HG02763 (cell line): ENCODE data around the gene PALB2.
"Not testable (repeated sequence)": the region's sequence is repeated elsewhere in the genome, so short reads cannot be mapped to it uniquely, and the experiment has no call there.

Experiments
- ATAC-seq: cut with Tn5 transposase; IDR thresholded peaks from one replicate; pipeline ENCODE4 v1.9.1; 2021; ENCODE audit warnings: mild to moderate bottlenecking, moderate library complexity; ENCODE audit not compliant: unreplicated experiment

PALB2 gene

GRCh38 chr16:23650674-23651416, 9.7 kb upstream of the PALB2 start:
- no peak for ATAC-seq

- no peak for ATAC-seq
These were observed 1.2 kb upstream of the PALB2 start for GRCh38 chr16:23642246-23642774.

GRCh38 chr16:23640615-23640930, 537 bp downstream of the PALB2 start:
- no peak for ATAC-seq

- ATAC-seq: no peak
These were observed 5.2 kb downstream of the PALB2 start for GRCh38 chr16:23635958-23636357.

GRCh38 chr16:23634461-23635036, 6.6 kb downstream of the PALB2 start:
- ATAC-seq: no peak

DNA sequence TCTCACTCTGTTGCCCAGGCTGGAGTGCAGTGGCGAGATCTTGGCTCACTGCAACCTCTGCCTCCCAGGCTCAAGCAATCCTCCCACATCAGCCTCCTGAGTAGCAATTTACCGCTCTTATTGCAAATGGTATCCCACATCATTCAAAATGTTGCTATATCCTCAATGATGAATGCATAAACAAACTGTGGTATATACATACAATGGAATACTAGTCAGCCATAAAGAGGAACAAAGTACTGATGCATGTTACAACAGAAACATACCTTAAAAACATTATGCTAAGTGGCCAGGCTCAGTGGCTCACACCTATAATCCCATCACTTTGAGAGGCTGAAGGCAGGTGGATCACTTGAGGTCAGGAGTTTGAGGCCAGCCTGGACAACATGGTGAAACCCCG, 9.2 kb downstream of the PALB2 start:
- not testable (repeated sequence) for ATAC-seq

DNA sequence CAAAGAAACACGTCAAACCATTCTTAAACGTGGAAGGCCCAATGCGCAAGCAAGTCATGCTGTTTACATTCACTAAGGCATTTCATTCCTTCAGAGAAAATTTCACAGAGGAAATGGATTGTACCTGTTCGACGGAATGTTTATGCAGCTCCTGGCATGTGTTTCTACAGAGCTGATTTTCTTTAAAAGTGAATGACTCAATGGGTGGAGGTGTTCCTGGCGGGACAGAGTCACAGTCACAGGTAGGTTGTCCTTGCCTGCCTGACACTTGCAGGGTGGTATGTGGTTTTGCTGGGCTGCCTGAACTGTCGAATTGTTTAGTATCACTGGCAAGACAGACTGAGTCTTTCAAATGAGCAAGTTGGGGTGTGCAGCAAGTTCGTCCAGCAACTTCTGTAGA, 11.6 kb downstream of the PALB2 start:
- no peak for ATAC-seq

- no peak for ATAC-seq
These were observed 17.0 kb downstream of the PALB2 start for GRCh38 chr16:23624092-23624491.

DNA sequence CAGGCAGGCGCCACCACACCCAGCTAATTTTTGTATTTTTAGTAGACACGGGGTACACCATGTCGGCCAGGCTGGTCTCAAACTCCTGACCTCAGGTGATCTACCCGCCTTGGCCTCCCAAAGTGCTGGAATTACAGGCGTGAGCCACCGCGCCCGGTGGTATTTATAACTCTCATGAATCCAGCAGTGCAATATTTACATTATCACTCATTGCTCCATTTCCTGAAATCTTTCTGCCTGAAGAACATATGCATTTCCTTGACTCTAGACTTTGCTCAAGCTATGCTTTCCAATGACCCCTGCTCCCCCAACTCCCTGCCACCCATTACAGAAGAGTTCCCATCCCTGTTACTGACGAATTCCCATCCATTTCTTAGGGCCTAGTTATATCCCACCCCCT, 25.3 kb downstream of the PALB2 start:
- ATAC-seq: no peak

DNA sequence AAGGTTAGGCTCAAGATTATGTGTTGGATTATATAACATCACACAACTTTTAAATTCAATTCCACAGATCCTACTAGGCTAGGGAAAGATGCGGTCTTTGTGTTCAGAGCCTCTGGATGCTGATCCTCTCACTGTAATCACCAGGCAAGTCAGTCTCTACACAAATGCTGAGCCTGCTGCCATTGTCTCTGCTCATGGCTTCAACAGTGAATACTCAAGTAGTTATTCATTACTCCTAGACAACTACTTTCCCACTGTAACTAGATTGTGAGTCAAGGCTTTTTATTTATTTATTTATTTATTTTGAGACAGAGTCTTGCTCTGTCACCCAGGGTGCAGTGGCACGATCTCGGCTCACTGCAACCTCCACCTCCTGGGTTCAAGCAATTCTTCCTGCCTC, 29.2 kb downstream of the PALB2 start:
- ATAC-seq: no peak

- not testable (repeated sequence) for ATAC-seq
These were observed 30.2 kb downstream of the PALB2 start for GRCh38 chr16:23610905-23611304.

DNA sequence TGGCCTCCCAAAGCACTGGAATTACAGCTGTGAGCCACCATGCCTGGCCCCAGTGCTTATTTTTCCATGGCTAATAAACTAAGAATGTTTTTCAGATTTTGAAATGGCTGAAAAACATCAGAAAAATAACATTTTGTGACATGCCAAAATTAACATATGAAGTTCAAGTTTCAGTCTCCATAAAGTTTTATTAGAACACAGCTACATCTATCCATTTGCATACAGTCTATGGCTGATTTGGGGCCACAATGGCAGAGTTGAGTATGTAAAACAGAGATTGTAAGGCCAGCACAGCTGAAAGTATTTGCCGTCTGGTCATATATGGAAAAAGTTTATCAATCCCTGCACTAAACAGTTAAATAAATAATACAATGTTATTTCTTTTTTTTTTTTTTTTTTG, 31.2 kb downstream of the PALB2 start:
- ATAC-seq: no peak

- no peak for ATAC-seq
These were observed 32.9 kb downstream of the PALB2 start for GRCh38 chr16:23608194-23608593.

DNA sequence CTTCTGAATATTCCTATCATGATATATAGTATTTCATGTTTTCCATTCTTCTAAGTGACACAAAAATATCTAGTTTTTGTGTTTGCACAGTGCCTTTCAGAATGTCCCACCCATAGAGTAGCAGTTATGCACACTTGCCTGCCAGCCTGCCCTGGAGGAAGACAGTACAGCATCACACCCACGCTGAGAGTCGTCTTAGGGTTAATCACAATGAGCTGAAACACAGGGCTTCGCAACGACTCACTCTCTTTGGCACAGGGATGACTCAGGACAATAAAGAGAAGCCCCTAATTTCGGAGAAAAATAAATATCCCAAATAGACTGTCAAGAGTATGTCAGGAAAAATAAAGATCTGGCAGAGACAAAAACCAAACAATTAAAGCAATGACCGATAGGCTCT, 33.4 kb downstream of the PALB2 start:
- no peak for ATAC-seq

DNA sequence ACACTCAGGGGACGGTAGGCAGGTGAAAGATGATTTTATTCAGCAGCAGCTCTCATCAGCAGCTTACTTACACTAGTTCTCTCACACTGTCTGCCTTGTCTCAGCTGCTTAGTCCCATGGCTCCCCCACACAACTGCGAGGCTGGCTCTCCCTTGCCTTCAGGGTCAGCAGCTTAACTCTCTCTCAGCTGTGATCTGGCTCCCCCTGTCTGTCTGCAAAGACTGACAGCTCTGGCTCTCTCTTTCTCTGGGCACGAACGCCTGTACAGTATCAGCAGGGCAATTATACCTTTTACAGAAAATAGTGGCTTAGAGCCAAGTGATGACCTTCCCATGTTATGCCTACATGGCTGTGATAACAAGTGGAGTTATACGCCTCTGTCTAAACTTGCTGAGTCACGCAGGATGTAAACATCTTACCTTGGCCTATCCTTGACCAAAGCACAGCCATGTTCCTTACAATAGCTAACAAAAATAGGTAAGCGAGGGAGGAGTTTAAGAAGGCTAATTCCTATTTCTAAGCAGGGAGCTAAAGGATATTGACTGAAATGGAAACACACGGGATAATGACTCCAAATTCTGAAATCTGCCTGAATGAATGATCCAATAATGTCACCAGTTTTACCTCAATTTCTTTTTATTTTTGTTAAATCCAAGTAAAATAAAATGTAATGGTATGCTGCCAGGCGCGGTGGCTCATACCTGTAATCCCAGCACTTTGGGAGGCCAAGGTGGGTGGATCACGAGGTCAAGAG, 43.9 kb downstream of the PALB2 start:
- no peak for ATAC-seq

GRCh38 chr16:23595951-23596720, 45.0 kb downstream of the PALB2 start, which contains the start of gene NDUFAB1:
TSS of gene NDUFAB1 (minus strand) at chr16:23596316. CDS start at chr16:23596290, 26 bp downstream.
- ATAC-seq: peak; percentile 93

DNA sequence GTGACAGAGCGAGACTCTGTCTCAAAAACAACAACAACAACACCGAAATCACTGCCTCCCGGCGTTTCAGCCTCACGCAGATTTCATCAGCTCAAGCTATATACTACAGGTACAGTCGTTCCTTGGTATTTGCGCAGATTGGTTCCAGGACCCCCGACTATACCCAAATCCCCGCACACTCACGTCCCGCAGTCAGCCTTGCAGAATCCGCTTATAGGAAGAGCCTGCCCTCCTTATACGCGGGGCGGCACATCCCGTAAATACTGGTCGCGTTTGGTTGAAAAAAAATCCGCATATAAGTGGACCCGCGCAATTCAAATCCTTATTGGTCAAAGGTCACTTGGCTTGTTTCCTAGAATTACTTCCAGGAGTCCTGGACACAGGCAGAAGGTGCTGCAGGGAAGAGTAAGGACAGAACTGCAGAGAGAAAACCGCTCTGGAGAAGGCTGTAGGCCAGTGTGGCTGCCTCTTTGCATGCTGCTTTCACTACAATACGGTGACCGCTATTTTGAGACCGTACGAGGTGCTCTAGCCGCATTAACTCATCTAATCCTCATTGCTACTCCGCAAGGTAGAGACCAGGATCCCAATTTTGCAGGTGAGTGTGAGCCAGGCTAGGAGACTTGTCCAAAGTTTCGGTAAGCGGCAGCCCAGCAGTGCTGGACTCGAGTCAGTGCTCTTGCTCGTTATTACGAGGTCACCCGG, 45.7 kb downstream of the PALB2 start:
- peak; percentile 12 for ATAC-seq

GRCh38 chr16:23594186-23594585, 46.9 kb downstream of the PALB2 start:
- ATAC-seq: no peak

- ATAC-seq: no peak
These were observed 50.9 kb downstream of the PALB2 start for GRCh38 chr16:23590181-23590580.

DNA sequence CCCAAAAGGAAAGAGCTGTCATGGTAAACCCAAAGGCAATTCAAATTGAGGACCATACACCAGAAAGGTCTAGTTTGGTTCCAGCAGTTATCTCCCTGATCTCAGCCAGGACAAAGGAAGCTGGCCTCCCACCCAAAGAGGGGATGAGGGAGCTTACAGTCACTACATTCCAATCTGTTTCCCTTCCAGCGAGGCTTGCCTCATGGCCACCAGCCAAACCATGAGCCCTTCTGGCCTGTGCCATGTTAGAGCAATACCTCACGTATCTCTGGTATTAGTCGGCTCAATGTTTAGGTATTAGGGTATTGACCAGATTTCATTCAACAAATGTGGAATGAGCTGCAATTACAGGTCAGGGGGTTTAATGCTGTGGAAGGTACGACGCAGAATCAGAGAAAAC, 53.4 kb downstream of the PALB2 start:
- no peak for ATAC-seq
